Measurements from ENCODE around the gene SMG7.
A peak's percentile ranks its signal among the peaks of the same experiment; 100 is the strongest.

Gene SMG7

DNA sequence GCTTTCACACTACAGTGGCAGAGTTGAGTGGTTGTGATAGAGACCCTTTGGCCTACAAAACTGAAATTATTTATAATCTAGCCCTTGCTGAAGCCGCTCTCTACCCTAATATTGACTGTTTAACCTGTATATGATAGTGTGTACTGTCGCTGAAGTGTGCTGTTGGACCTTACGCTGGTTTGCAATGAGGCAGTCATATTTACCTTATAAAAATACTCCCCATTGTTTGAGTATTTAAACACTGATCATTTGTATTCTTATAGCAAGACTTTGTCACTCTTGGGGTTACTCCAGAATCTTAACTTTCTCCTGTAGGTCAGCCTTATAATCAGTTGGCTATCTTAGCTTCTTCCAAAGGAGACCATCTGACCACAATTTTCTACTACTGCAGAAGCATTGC, 56.3 kb downstream of the SMG7 start:
- TF ChIP-seq EZH2phosphoT487 (IDR thresholded peaks at IDR 0.05; ENCODE audit: borderline replicate concordance, low read length) (no peak), CTCF (IDR thresholded peaks at IDR 0.05; ENCODE audit: low read depth, low read length, poor library complexity, severe bottlenecking) (no peak)
- H3K27me3 ChIP-seq (ENCODE audit: control insufficient read depth, low read length): no peaks in the 10 kb centered on the region
- H3K9me3 ChIP-seq (ENCODE audit: control insufficient read depth, insufficient read depth, low read length): no peaks in the 10 kb centered on the region
- H3K36me3 ChIP-seq (ENCODE audit: control insufficient read depth, low read length): peaks cover 78% of the 10 kb centered on the region
- H3K27ac ChIP-seq (ENCODE audit: low read depth, low read length): no peak overlapping the region
- H3K4me3 ChIP-seq (ENCODE audit: low read length): no peak overlapping the region
- no peaks in the 10 kb centered on the region for H3K79me2 ChIP-seq (ENCODE audit: control insufficient read depth, low read length)
- H3K9me2 ChIP-seq (replicated peaks; ENCODE audit: control insufficient read depth, low read length): no peaks in the 10 kb centered on the region
- no peak overlapping the region for H3K4me2 ChIP-seq (ENCODE audit: low read length)
- H3K4me1 ChIP-seq (ENCODE audit: control insufficient read depth, low read length): no peaks in the 10 kb centered on the region
- H4K20me1 ChIP-seq (ENCODE audit: control insufficient read depth, insufficient read depth, low read depth, low read length): no peaks in the 10 kb centered on the region
- no peaks in the 10 kb centered on the region for H3F3A ChIP-seq (ENCODE audit: control insufficient read depth, insufficient read depth)

DNA sequence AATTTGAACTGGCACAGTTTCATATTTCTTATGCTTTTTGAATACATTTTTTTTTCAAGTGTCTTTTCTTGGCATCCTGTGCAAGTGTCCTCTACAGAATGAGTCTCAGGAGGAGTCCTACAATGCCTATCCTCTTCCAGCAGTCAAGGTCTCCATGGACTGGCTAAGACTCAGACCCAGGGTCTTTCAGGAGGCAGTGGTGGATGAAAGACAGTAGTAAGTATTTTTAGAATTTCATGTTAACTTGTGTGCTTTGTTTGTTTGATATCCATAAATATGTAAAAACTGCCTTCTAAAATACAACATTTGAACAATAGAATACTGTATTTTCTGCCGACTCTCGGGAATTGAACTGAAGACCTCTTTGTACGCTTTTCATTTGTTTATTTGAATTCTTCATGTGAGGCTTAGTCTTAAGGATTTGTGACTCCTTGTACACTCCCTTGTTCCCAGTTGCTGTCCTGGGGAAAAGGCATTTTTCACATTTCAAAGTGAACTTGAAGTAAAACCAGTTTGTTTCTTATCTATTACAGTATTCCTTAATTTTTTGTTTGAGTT, 61.4 kb downstream of the SMG7 start:
- no peaks in the 10 kb centered on the region for H3K27me3 ChIP-seq (ENCODE audit: control insufficient read depth, low read length)
- H3K27ac ChIP-seq (ENCODE audit: low read depth, low read length): no peak overlapping the region
- no peaks in the 10 kb centered on the region for H3K9me2 ChIP-seq (replicated peaks; ENCODE audit: control insufficient read depth, low read length)
- no peak overlapping the region for H3K4me3 ChIP-seq (ENCODE audit: low read length)
- H4K20me1 ChIP-seq (ENCODE audit: control insufficient read depth, insufficient read depth, low read depth, low read length): no peaks in the 10 kb centered on the region
- H3K4me1 ChIP-seq (ENCODE audit: control insufficient read depth, low read length): no peaks in the 10 kb centered on the region
- no peaks in the 10 kb centered on the region; the same call in 1 of the 2 replicates for H3F3A ChIP-seq (ENCODE audit: control insufficient read depth, insufficient read depth)
- no peaks in the 10 kb centered on the region for H3K79me2 ChIP-seq (ENCODE audit: control insufficient read depth, low read length)
- peaks cover 92% of the 10 kb centered on the region for H3K36me3 ChIP-seq (ENCODE audit: control insufficient read depth, low read length)
- H3K4me2 ChIP-seq (ENCODE audit: low read length): no peak overlapping the region
- no peak for TF ChIP-seq EZH2phosphoT487 (IDR thresholded peaks at IDR 0.05; ENCODE audit: borderline replicate concordance, low read length)
- no peaks in the 10 kb centered on the region for H3K9me3 ChIP-seq (ENCODE audit: control insufficient read depth, insufficient read depth, low read length)

GRCh38 chr1:183537405-183537804, 65.1 kb downstream of the SMG7 start:
- Histone ChIP-seq H3K79me2 (ENCODE audit: control insufficient read depth, low read length) (no peaks in the 10 kb centered on the region), H3F3A (ENCODE audit: control insufficient read depth, insufficient read depth) (peaks cover 8% of the 10 kb centered on the region; the same call in 1 of the 2 replicates), H4K20me1 (ENCODE audit: control insufficient read depth, insufficient read depth, low read depth, low read length) (no peaks in the 10 kb centered on the region), H3K4me3 (ENCODE audit: low read length) (no peak overlapping the region), H3K4me1 (ENCODE audit: control insufficient read depth, low read length) (no peaks in the 10 kb centered on the region), H3K27me3 (ENCODE audit: control insufficient read depth, low read length) (no peaks in the 10 kb centered on the region), H3K9me2 (replicated peaks; ENCODE audit: control insufficient read depth, low read length) (no peaks in the 10 kb centered on the region), H3K27ac (ENCODE audit: low read depth, low read length) (no peak overlapping the region), H3K36me3 (ENCODE audit: control insufficient read depth, low read length) (peaks cover 88% of the 10 kb centered on the region), H3K9me3 (ENCODE audit: control insufficient read depth, insufficient read depth, low read length) (no peaks in the 10 kb centered on the region), H3K4me2 (ENCODE audit: low read length) (no peak overlapping the region)
- TF ChIP-seq CTCF (IDR thresholded peaks at IDR 0.05; ENCODE audit: low read depth, low read length, poor library complexity, severe bottlenecking): no peak
- TF ChIP-seq EZH2phosphoT487 (IDR thresholded peaks at IDR 0.05; ENCODE audit: borderline replicate concordance, low read length): no peak

DNA sequence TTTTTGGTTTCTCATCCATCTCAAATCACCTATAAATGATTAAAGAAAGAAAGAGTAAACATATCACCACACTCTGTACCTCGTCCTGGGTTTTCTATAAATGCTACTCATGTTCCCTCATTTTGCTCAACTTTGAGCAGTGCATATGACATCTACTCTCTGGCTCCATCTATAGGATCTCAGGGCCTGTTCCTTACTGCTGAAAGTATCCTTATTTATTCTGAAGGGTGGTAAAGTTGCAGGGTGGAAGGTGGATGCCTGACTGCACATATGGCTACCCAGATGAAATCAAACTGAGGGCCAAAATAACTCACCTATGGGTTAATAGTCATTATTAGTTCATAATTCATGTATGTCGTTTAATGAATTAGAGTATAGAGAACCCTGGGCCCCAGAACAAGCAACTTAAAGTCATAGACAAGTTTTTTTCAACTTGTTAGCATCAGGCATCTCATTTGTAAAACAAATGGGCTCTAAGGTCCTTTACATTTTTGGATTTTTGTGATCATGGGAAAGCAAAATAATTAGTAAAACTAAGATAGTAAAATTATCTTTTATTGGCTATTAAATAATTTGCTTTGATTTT, 71.4 kb downstream of the SMG7 start:
- TF ChIP-seq EZH2phosphoT487 (IDR thresholded peaks at IDR 0.05; ENCODE audit: borderline replicate concordance, low read length) (no peak), CTCF (IDR thresholded peaks at IDR 0.05; ENCODE audit: low read depth, low read length, poor library complexity, severe bottlenecking) (peak; percentile 70)
- no peaks in the 10 kb centered on the region for H4K20me1 ChIP-seq (ENCODE audit: control insufficient read depth, insufficient read depth, low read depth, low read length)
- H3F3A ChIP-seq (ENCODE audit: control insufficient read depth, insufficient read depth): peaks cover 10% of the 10 kb centered on the region; the same call in 1 of the 2 replicates
- no peaks in the 10 kb centered on the region for H3K9me2 ChIP-seq (replicated peaks; ENCODE audit: control insufficient read depth, low read length)
- no peaks in the 10 kb centered on the region for H3K27me3 ChIP-seq (ENCODE audit: control insufficient read depth, low read length)
- no peaks in the 10 kb centered on the region for H3K9me3 ChIP-seq (ENCODE audit: control insufficient read depth, insufficient read depth, low read length)
- peaks cover 90% of the 10 kb centered on the region for H3K36me3 ChIP-seq (ENCODE audit: control insufficient read depth, low read length)
- no peaks in the 10 kb centered on the region for H3K79me2 ChIP-seq (ENCODE audit: control insufficient read depth, low read length)
- H3K4me2 ChIP-seq (ENCODE audit: low read length): no peak overlapping the region
- no peak overlapping the region for H3K4me3 ChIP-seq (ENCODE audit: low read length)
- peaks cover 35% of the 10 kb centered on the region for H3K4me1 ChIP-seq (ENCODE audit: control insufficient read depth, low read length)
- no peak overlapping the region for H3K27ac ChIP-seq (ENCODE audit: low read depth, low read length)
